Smooth muscle cell (in vitro differentiated cells): ENCODE data around the gene RSRP1. TPM values are rescaled to one million over a fixed set of nuclear protein-coding genes. Genes with fewer than 3 reads are reported as not detected.

Experiments used
- DNase-seq: peaks from one replicate; lab custom pipeline; 2025; ENCODE audit not compliant: unreplicated experiment; lab: John Stamatoyannopoulos, UW
- H2AFZ ChIP-seq: fragments of 200-600 bp; sonication (generic); 2 replicates; pipeline ENCODE4 v1.6.0; 2016; ENCODE audit warnings: antibody characterized with exemption, low read depth, mild to moderate bottlenecking
- H3F3A ChIP-seq: fragments of 200-600 bp; sonication (generic); 2 replicates; pipeline ENCODE4 v1.6.0; 2017; ENCODE audit warnings: antibody characterized with exemption, low read depth
- H3K27ac ChIP-seq: fragments of 200-600 bp; sonication (generic); 2 replicates; pipeline ENCODE4 v1.5.1; 2016; ENCODE audit warnings: low read depth, mild to moderate bottlenecking
- H3K27me3 ChIP-seq: fragments of 200-600 bp; sonication (generic); 2 replicates; pipeline ENCODE4 v1.6.1; 2016; ENCODE audit warnings: low read depth, mild to moderate bottlenecking
- H3K36me3 ChIP-seq: fragments of 200-600 bp; sonication (generic); 2 replicates; pipeline ENCODE4 v1.5.1; 2016; ENCODE audit warnings: low read depth
- H3K4me1 ChIP-seq: fragments of 200-600 bp; sonication (generic); 2 replicates; pipeline ENCODE4 v1.5.1; 2016; ENCODE audit warnings: low read depth
- H3K4me2 ChIP-seq: fragments of 200-600 bp; sonication (generic); 2 replicates; pipeline ENCODE4 v1.6.0; 2016; ENCODE audit warnings: mild to moderate bottlenecking
- H3K4me3 ChIP-seq: fragments of 200-600 bp; sonication (generic); 2 replicates; pipeline ENCODE4 v1.5.1; 2016; ENCODE audit warnings: mild to moderate bottlenecking
- H3K79me2 ChIP-seq: fragments of 200-600 bp; sonication (generic); 2 replicates; pipeline ENCODE4 v1.6.0; 2016; ENCODE audit warnings: low read depth, mild to moderate bottlenecking
- H3K9ac ChIP-seq: fragments of 200-600 bp; sonication (generic); 2 replicates; pipeline ENCODE4 v1.6.0; 2016; ENCODE audit warnings: low read depth
- H3K9me3 ChIP-seq: fragments of 200-600 bp; sonication (generic); replicated peaks from 2 replicates; pipeline ENCODE4 v1.5.1; 2016; ENCODE audit warnings: low read depth
- H4K20me1 ChIP-seq: fragments of 200-600 bp; sonication (generic); 2 replicates; pipeline ENCODE4 v1.6.0; 2016; ENCODE audit warnings: low read depth
- WGBS: methylation state at CpG from one replicate; pipeline ENCODE4 v1.1.7; 2016; ENCODE audit warnings: low lambda C conversion rate; 5-methylcytosine and 5-hydroxymethylcytosine counted together
- polyA plus RNA-seq: library from polyadenylated mRNA; unstranded; fragments of >200 nt; fragmentation: Nextera tagmentation; extraction: Ambion mirVana; gene quantifications from 2 replicates; pipeline ENCODE4 v1.2.1, GENCODE V29; 2016
- total RNA-seq: library from RNA; depleted of rRNA; stranded (reverse); fragments of >200 nt; gene quantifications from 2 replicates; pipeline ENCODE4 v1.2.3, GENCODE V29; 2014
- TF ChIP-seq, protein P1 (sequence below): fragments of 200-600 bp; sonication (generic); IDR thresholded peaks from 2 replicates; pipeline ENCODE4 v1.5.1; 2017; ENCODE audit warnings: borderline replicate concordance, mild to moderate bottlenecking, antibody characterized with exemption; ENCODE audit not compliant: insufficient read depth, poor library complexity, severe bottlenecking

The RSRP1 gene
- total and polyA plus RNA-seq, 2 experiments from 2014 or later = 32.3 to 93.6 TPM

DNA sequence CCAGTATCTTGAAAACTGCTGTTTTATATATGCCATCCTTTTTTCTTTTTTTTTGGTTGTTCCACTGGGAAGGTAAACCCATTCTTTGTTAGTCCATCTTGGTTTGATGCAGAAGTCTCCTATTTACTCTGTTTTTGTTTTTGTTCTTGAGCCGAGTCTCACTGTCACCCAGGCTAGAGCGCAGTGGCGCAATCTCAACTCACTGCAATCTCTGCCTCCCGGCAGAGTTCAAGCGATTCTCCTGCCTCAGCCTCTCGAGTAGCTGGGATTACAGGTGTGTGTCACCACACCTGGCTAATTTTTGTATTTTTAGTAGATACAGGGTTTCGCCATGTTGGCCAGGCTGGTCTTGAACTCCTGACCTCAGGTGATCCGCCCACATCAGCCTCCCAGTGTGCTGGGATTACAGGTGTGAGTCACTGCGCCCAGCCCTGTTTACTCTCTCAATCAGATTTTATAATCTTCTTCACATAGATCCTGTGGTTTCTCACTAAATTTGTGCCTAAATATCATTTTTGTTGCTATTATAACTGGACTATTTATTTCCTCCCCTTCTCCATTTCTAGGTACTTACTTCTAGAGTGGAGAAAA is 27.5 kb downstream of the RSRP1 start:
- Histone ChIP-seq H3K4me1 (no peaks in the 10 kb centered on the region), H3K9ac (no peak overlapping the region), H3K4me3 (no peak overlapping the region), H4K20me1 (no peaks in the 10 kb centered on the region), H3K27ac (no peak overlapping the region), H3K36me3 (peaks cover 10% of the 10 kb centered on the region), H2AFZ (no peak overlapping the region), H3K27me3 (no peaks in the 10 kb centered on the region), H3K79me2 (no peaks in the 10 kb centered on the region), H3F3A (no peaks in the 10 kb centered on the region), H3K4me2 (no peak overlapping the region), H3K9me3 (no peaks in the 10 kb centered on the region)
- WGBS = over 99% methylated on average over 9 of the region's 9 CpGs
- DNase-seq = no peak
- TF ChIP-seq, protein P1, sequence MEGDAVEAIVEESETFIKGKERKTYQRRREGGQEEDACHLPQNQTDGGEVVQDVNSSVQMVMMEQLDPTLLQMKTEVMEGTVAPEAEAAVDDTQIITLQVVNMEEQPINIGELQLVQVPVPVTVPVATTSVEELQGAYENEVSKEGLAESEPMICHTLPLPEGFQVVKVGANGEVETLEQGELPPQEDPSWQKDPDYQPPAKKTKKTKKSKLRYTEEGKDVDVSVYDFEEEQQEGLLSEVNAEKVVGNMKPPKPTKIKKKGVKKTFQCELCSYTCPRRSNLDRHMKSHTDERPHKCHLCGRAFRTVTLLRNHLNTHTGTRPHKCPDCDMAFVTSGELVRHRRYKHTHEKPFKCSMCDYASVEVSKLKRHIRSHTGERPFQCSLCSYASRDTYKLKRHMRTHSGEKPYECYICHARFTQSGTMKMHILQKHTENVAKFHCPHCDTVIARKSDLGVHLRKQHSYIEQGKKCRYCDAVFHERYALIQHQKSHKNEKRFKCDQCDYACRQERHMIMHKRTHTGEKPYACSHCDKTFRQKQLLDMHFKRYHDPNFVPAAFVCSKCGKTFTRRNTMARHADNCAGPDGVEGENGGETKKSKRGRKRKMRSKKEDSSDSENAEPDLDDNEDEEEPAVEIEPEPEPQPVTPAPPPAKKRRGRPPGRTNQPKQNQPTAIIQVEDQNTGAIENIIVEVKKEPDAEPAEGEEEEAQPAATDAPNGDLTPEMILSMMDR = no peak

DNA sequence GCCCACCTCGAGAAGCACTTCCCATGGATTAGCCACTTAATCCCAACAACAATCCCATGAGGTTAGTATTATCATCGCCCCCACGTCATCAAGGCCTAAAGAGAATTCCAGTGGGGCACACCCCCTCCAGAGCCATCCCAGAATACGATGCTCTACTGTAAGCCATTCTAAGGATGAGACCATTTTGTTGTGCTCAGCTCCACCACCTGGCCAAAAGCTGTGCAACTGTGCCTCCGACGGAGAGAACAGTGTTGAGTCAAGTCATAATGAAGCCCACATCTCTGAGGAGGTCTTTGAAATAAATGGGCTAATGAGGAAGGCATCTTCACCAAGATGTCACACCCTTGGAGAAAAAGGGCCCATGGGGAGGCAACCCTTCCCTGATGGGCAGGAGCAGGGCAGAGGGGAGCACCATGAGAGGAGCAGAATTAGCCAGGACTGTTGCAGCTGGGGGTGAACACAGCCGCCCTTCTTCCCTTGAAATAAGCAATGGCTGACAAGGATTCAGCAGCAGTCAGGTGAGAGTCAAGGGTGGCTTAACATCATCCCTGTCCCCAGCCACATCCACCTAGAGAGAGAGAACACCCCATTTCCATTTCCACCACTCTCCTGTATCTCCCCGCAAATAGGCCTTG is 29.5 kb downstream of the RSRP1 start:
- no peaks in the 10 kb centered on the region for H3K36me3 ChIP-seq
- DNase-seq = no peak
- no peaks in the 10 kb centered on the region for H4K20me1 ChIP-seq
- no peak overlapping the region for H3K27ac ChIP-seq
- H3K4me3 ChIP-seq = no peak overlapping the region
- WGBS = 84% methylated on average over 8 of the region's 8 CpGs
- no peak overlapping the region for H3K9ac ChIP-seq
- H2AFZ ChIP-seq = no peak overlapping the region
- H3K4me1 ChIP-seq = no peaks in the 10 kb centered on the region
- H3K4me2 ChIP-seq = no peak overlapping the region
- H3K9me3 ChIP-seq = no peaks in the 10 kb centered on the region
- TF ChIP-seq, protein P1 = no peak
- no peaks in the 10 kb centered on the region for H3K27me3 ChIP-seq
- no peaks in the 10 kb centered on the region for H3F3A ChIP-seq
- no peaks in the 10 kb centered on the region for H3K79me2 ChIP-seq

DNA sequence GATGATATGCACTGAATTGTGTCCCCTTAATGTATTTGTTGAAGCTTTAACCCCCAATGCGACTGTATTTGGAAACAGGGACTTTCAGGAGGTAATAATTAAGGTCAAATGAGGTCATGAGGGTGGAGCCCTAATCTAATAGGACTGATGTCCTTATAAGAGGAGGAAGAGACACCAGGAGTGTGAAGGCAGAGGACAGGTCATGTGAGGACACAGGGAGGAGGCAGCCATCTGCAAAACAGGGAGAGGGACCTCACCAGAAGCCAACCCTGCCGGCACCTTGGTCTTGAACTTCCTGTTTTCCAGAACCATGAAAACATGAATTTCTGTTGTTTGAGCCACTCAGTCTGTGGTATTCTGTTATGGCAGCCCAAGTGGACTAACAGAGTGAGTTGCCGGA is 30.2 kb downstream of the RSRP1 start:
- no peak overlapping the region for H3K4me3 ChIP-seq
- H3F3A ChIP-seq = no peaks in the 10 kb centered on the region
- WGBS = 91% methylated on average over 3 of the region's 3 CpGs
- no peaks in the 10 kb centered on the region for H3K27me3 ChIP-seq
- no peak overlapping the region for H2AFZ ChIP-seq
- H3K79me2 ChIP-seq = no peaks in the 10 kb centered on the region
- no peak for DNase-seq
- H3K36me3 ChIP-seq = no peaks in the 10 kb centered on the region
- no peaks in the 10 kb centered on the region for H3K4me1 ChIP-seq
- no peak overlapping the region for H3K27ac ChIP-seq
- H4K20me1 ChIP-seq = no peaks in the 10 kb centered on the region
- TF ChIP-seq, protein P1 = no peak
- H3K4me2 ChIP-seq = no peak overlapping the region
- H3K9ac ChIP-seq = no peak overlapping the region
- H3K9me3 ChIP-seq = no peaks in the 10 kb centered on the region

DNA sequence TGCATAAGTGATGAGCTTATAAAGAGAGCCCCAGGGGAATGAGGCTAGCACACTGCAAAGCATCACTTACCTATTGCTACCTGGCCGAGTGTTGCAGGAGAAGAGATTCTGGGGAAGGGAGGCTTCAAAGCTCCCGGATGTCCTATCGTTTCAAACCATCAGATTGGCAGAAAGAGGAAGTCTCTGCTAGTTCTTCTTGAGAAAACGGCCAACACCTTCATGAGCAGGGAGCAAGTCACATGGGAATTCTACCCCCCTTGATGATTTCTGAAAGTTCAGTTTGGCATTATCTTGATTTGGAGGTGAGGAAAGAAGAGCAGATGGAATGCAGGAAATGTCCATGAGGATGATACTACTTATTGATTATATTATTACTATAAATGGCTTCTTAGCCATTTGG is 31.1 kb downstream of the RSRP1 start:
- Histone ChIP-seq H3K27ac (no peak overlapping the region), H3K36me3 (no peaks in the 10 kb centered on the region), H3K4me1 (no peaks in the 10 kb centered on the region), H3K9me3 (no peaks in the 10 kb centered on the region), H4K20me1 (no peaks in the 10 kb centered on the region), H3F3A (no peaks in the 10 kb centered on the region), H3K4me3 (no peak overlapping the region), H3K79me2 (no peaks in the 10 kb centered on the region), H3K27me3 (no peaks in the 10 kb centered on the region), H3K9ac (no peak overlapping the region), H3K4me2 (no peak overlapping the region), H2AFZ (no peak overlapping the region)
- WGBS = 98% methylated on average over 4 of the region's 4 CpGs
- TF ChIP-seq, protein P1 = no peak
- no peak for DNase-seq
